HG02973 (cell line): ENCODE measurements around the gene PHLDA1.

Experiments used
- ATAC-seq: cut with Tn5 transposase; IDR thresholded peaks from one replicate; pipeline ENCODE4 v1.9.1; 2021; ENCODE audit warnings: moderate library complexity; ENCODE audit not compliant: unreplicated experiment

Gene PHLDA1

DNA sequence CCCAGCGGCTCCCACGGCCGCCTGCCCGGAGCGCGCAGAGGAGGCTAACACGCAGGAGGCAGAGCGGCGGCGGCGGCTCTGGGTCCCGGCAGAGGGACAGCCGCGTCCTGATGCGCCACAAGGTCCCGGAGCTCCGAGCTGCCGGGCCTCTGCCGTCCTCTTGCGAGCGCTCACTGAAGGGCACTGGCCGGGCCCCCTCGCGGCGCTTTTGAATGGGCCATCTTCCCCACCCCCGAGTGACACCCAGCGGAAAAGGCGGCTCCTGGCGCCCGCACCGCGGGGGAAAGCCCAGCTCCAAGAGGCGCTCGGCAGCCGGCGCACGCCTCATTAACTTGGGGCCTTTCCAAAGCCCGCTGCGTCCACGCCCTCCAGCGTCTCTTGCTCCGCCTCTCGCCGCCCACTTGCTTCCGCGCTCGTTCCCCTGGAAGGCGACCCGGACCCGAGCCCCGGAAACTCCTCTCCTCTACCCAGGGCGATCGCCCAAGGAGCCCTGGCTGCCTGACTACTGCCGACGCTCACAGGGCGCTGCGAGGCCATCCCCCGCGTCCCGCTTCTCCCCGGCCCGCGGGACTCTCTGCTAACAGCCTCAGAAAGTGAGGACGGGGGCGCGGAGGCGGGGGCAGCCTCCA lies at the start of gene PHLDA1:
Gene PHLDA1, minus strand, starts transcription at position 363 of the 629 bp plus-strand sequence.
- ATAC-seq, result peak; percentile 80

GRCh38 chr12:76080729-76081415 lies 49.3 kb upstream of the PHLDA1 start:
- ATAC-seq, result no peak

DNA sequence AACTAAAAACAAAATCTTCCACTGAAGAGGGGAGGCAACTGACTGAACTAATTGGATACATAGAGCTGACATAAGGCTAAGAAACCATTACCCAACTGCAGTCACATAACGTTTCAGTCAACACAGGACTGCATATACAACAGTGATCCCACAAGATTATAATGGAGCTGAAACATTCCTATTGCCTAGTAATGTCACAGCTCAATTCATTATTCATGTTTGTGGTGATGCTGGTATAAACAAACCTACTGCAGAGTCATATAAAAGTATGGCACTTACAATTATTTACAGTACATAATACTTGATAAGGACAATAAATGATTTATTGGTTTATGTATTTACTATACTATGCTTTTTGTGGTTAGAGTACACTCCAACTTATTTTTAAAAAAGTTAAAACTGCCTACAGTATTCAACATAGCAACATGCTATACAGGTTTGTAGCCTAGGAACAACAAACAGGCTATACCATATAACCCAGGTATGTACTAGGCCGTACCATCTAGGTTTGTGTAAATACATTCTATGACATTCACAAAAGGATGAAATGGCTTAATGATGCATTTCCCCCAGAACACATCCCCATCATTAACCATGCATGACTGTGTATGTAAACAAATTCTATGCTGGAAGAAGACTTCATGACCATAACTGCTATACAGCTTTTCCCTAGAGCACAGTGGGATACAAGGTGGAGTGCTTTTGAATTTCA lies 48.6 kb upstream of the PHLDA1 start:
- no peak for ATAC-seq

DNA sequence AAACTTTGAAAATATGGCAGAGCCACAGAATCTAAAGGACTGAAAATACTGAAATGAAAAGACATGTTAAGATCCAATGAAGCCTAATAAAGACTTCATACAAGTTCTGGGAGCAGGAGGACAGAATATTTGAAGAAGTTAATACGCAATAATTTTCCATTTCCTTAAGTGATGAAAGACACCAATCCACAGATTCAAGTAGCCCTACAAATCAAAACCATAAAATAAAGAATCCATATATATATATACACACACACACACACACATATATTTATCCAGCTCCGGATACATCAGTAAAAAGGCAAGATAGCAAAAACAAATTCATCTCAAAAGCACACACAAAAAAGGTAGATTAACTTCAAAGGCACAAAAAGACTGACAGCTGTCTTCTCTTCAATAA lies 47.2 kb upstream of the PHLDA1 start:
- no peak for ATAC-seq

GRCh38 chr12:76075448-76075847 lies 43.9 kb upstream of the PHLDA1 start:
- no peak for ATAC-seq

GRCh38 chr12:76074701-76075336 lies 43.2 kb upstream of the PHLDA1 start:
- ATAC-seq, result no peak

GRCh38 chr12:76073561-76073960 lies 42.0 kb upstream of the PHLDA1 start:
- no peak for ATAC-seq

DNA sequence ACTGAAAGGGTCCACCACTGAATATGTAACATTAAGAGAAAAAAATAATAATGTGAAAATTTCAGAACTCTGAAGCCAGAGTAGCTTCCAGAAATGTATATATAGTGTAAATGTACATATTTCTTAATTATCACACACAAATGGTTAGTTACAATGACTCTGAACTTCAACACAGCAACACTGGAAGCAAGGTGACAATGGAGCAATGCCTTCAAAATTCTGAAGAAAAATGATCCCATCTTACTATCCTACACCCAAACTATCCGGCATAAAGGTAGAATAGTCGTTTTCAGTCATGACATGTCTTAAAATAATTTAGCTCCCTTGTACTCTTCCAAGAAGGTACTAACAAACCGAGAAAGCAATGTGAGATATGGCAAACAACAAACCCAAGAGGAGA lies 41.0 kb upstream of the PHLDA1 start:
- ATAC-seq, result no peak

GRCh38 chr12:76069339-76069738 lies 37.8 kb upstream of the PHLDA1 start:
- no peak for ATAC-seq

- no peak for ATAC-seq
These were observed 34.3 kb upstream of the PHLDA1 start for GRCh38 chr12:76065917-76066316.

- no peak for ATAC-seq
These were observed 33.3 kb upstream of the PHLDA1 start for GRCh38 chr12:76064904-76065303.

GRCh38 chr12:76060111-76060510 lies 28.5 kb upstream of the PHLDA1 start:
- ATAC-seq, result no peak

- ATAC-seq, result no peak
These were observed 25.8 kb upstream of the PHLDA1 start for GRCh38 chr12:76057326-76057725.

- ATAC-seq, result no peak
These were observed 23.8 kb upstream of the PHLDA1 start for GRCh38 chr12:76055393-76055792.

GRCh38 chr12:76049575-76050251 lies 18.1 kb upstream of the PHLDA1 start:
- no peak for ATAC-seq

- no peak for ATAC-seq
These were observed 16.2 kb upstream of the PHLDA1 start for GRCh38 chr12:76047742-76048141.

GRCh38 chr12:76047060-76047459 lies 15.5 kb upstream of the PHLDA1 start:
- no peak for ATAC-seq

DNA sequence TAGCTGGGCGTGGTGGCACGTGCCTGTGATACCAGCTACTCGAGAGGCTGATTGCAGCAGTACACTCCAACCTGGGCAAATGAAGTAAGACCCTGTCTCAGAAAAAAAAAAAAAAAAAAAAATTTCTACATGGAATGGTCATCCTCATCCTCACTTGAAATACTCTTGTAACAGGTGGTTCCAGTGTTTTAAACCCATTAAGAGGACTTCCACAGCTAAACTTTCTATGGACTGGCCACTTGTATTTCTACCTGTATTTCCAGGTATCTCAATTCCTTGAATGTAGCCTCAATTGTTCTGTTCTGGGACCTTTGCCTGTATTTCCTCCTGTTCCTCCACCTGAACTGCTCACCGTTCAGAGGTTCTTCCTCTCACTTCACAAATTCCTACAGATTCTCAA lies 11.8 kb upstream of the PHLDA1 start:
- ATAC-seq, result no peak

DNA sequence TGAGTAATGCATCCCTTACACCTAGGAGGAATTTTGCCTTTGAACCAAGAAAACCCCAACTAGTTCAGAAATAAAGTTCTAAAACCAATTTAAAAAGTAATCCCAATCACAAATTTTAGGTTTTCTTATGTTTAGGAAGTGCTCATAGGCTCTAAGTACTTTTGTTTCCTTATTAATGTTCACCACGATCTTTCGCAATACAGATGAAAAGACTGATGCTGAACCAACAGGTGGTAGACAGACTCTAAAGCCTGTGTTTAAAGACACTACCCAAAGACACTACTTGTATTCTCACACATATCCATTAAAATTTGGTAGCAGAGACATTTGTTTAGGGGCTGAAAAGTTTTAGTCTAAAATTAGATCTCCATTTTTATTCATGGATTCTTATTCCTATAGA lies 10.6 kb upstream of the PHLDA1 start:
- ATAC-seq, result no peak

GRCh38 chr12:76041406-76041805 lies 9.8 kb upstream of the PHLDA1 start:
- ATAC-seq, result no peak

DNA sequence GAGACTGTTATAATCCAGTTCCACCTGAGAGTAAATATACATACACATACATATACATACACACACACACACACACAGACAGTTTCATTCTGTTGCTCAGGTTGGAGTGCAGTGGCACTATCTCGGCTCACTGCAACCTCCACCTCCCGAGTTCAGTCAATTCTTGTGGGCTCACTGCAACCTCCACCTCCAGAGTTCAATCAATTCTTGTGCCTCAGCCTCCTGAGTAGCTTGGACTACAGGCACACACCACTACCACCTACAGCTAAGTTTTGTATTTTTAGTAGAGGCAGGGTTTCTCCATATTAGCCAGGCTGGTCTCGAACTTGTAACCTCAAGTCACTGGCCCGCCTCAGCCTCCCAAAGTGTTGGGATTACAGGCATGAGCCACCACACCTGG lies 8.9 kb upstream of the PHLDA1 start:
- no peak for ATAC-seq
